HEK293 (cell line): ENCODE data around the gene ZFAND2B.

ENCODE experiments used
- CTCF ChIA-PET: fragments of 350-600 bp; formaldehyde crosslinking; extraction: SDS; loops from one replicate; lab custom pipeline; 2021; ENCODE audit warnings: antibody characterized with exemption; lab: Yijun Ruan, JAX
- POLR2A ChIA-PET: fragments of 300-600 bp; formaldehyde crosslinking; extraction: SDS; loops from one replicate; lab custom pipeline; 2020; ENCODE audit warnings: antibody characterized with exemption, inconsistent platforms; lab: Yijun Ruan, JAX
- H3K27ac ChIP-seq: fragments of 200-500 bp; sonication (Bioruptor generic); 2 replicates; pipeline ENCODE4 v1.5.1; 2014; ENCODE audit warnings: low read depth, low read length, control low read depth, inconsistent platforms; ENCODE audit errors: extremely low read depth
- H3K36me3 ChIP-seq, 2 experiments: fragments of 200-500 bp in 1 of 2; sonication (Bioruptor generic) in 1 of 2; 1 replicate in 1 of 2; 2 replicates in 1 of 2; pipeline ENCODE4 v1.5.1; 2014 to 2017; ENCODE audit warnings: inconsistent platforms in 2 of 2, low read length in 2 of 2; ENCODE audit not compliant: control insufficient read depth in 2 of 2, insufficient read depth in 1 of 2
- H3K4me1 ChIP-seq: fragments of 200-500 bp; sonication (Bioruptor generic); 2 replicates; pipeline ENCODE4 v1.5.1; 2014; ENCODE audit warnings: mild to moderate bottlenecking, low read length, inconsistent platforms; ENCODE audit not compliant: control insufficient read depth, insufficient read depth
- H3K4me3 ChIP-seq: 2 replicates; pipeline ENCODE4 v1.5.1; 2011; ENCODE audit warnings: low read depth, mild to moderate bottlenecking, control low read depth, low read length, moderate library complexity
- H3K9me3 ChIP-seq: fragments of 200-500 bp; sonication (Bioruptor generic); 2 replicates; pipeline ENCODE4 v1.5.1; 2014; ENCODE audit warnings: low read depth, low read length, inconsistent platforms; ENCODE audit not compliant: control insufficient read depth, insufficient read depth
- HOXC10 ChIP-seq: sonication (generic); formaldehyde crosslinking; IDR thresholded peaks from 2 replicates; pipeline ENCODE4 v1.8.1; 2023; ENCODE audit warnings: mild to moderate bottlenecking, missing genetic modification reagents
- REPIN1 ChIP-seq: fragments of 450-650 bp; formaldehyde crosslinking; IDR thresholded peaks from 2 replicates; pipeline ENCODE4 v1.5.1; 2017; ENCODE audit warnings: missing biosample characterization, missing genetic modification characterization, low read depth
- SCRT2 ChIP-seq: fragments of 450-650 bp; formaldehyde crosslinking; IDR thresholded peaks from 2 replicates; pipeline ENCODE4 v1.5.1; 2016; ENCODE audit warnings: missing biosample characterization, missing genetic modification characterization
- TCF7L2 ChIP-seq: IDR thresholded peaks from 2 replicates; pipeline ENCODE4 v1.6.1; 2011; ENCODE audit warnings: low read depth, mild to moderate bottlenecking, inconsistent platforms, low read length, moderate library complexity, borderline replicate concordance
- WT1 ChIP-seq: fragments of 450-650 bp; formaldehyde crosslinking; IDR thresholded peaks from 2 replicates; pipeline ENCODE4 v1.5.1; 2016; ENCODE audit warnings: missing biosample characterization, missing genetic modification characterization
- ZFP3 ChIP-seq: fragments of 450-650 bp; formaldehyde crosslinking; IDR thresholded peaks from 2 replicates; pipeline ENCODE4 v1.5.1; 2016; ENCODE audit warnings: low read depth, missing biosample characterization, missing genetic modification characterization
- ZFP37 ChIP-seq: fragments of 450-650 bp; formaldehyde crosslinking; IDR thresholded peaks from 2 replicates; pipeline ENCODE4 v1.5.1; 2016; ENCODE audit warnings: missing biosample characterization, missing genetic modification characterization
- ZNF112 ChIP-seq: fragments of 450-650 bp; formaldehyde crosslinking; IDR thresholded peaks from 2 replicates; pipeline ENCODE4 v1.5.0; 2017; ENCODE audit warnings: missing biosample characterization, missing genetic modification characterization
- ZNF184 ChIP-seq: fragments of 450-650 bp; IDR thresholded peaks from 2 replicates; pipeline ENCODE4 v1.5.1; 2018; ENCODE audit warnings: missing biosample characterization, mild to moderate bottlenecking, missing genetic modification characterization
- ZNF214 ChIP-seq: fragments of 450-650 bp; formaldehyde crosslinking; IDR thresholded peaks from 2 replicates; pipeline ENCODE4 v1.5.1; 2017; ENCODE audit warnings: missing biosample characterization, mild to moderate bottlenecking, missing genetic modification characterization, borderline replicate concordance
- ZNF24 ChIP-seq: fragments of 450-650 bp; formaldehyde crosslinking; IDR thresholded peaks from 2 replicates; pipeline ENCODE4 v1.5.1; 2016; ENCODE audit warnings: missing biosample characterization, missing genetic modification characterization
- ZNF274 ChIP-seq, 2 experiments: fragments of 200-500 bp in 1 of 2; fragments of 450-650 bp in 1 of 2; sonication (Bioruptor generic) in 1 of 2; formaldehyde crosslinking in 1 of 2; IDR thresholded peaks; 2 replicates each; pipeline versions ENCODE4 v1.5.1 to v1.6.1; 2014 to 2016; ENCODE audit warnings: borderline replicate concordance in 1 of 2, inconsistent platforms in 1 of 2, low read length in 1 of 2, missing biosample characterization in 1 of 2, missing genetic modification characterization in 1 of 2
- ZNF280C ChIP-seq: fragments of 450-650 bp; formaldehyde crosslinking; IDR thresholded peaks from 2 replicates; pipeline ENCODE4 v1.5.1; 2016; ENCODE audit warnings: missing biosample characterization, missing genetic modification characterization
- ZNF302 ChIP-seq: fragments of 450-650 bp; formaldehyde crosslinking; IDR thresholded peaks from 2 replicates; pipeline ENCODE4 v1.5.1; 2016; ENCODE audit warnings: missing biosample characterization, missing genetic modification characterization, low read depth
- ZNF37A ChIP-seq: fragments of 450-650 bp; IDR thresholded peaks from 2 replicates; pipeline ENCODE4 v1.5.1; 2018; ENCODE audit warnings: missing biosample characterization, missing genetic modification characterization
- ZNF433 ChIP-seq: fragments of 450-650 bp; formaldehyde crosslinking; IDR thresholded peaks from 2 replicates; pipeline ENCODE4 v1.5.1; 2016; ENCODE audit warnings: missing biosample characterization, missing genetic modification characterization, low read depth
- ZNF488 ChIP-seq: fragments of 450-650 bp; formaldehyde crosslinking; IDR thresholded peaks from 2 replicates; pipeline ENCODE4 v1.5.1; 2016; ENCODE audit warnings: missing biosample characterization, missing genetic modification characterization
- ZNF529 ChIP-seq: fragments of 450-650 bp; formaldehyde crosslinking; IDR thresholded peaks from 2 replicates; pipeline ENCODE4 v1.5.1; 2017; ENCODE audit warnings: missing genetic modification characterization, missing biosample characterization; ENCODE audit not compliant: insufficient replicate concordance
- ZNF548 ChIP-seq: fragments of 450-650 bp; formaldehyde crosslinking; IDR thresholded peaks from 2 replicates; pipeline ENCODE4 v1.5.1; 2016; ENCODE audit warnings: missing biosample characterization, missing genetic modification characterization
- ZNF561 ChIP-seq: fragments of 450-650 bp; IDR thresholded peaks from 2 replicates; pipeline ENCODE4 v1.5.1; 2018; ENCODE audit warnings: missing biosample characterization, missing genetic modification characterization, borderline replicate concordance
- ZNF580 ChIP-seq: fragments of 450-650 bp; formaldehyde crosslinking; IDR thresholded peaks from 2 replicates; pipeline ENCODE4 v1.5.1; 2016; ENCODE audit warnings: missing biosample characterization, missing genetic modification characterization
- ZNF629 ChIP-seq: fragments of 450-650 bp; formaldehyde crosslinking; IDR thresholded peaks from 2 replicates; pipeline ENCODE4 v1.5.1; 2017; ENCODE audit warnings: missing biosample characterization, missing genetic modification characterization
- ZNF658 ChIP-seq: fragments of 450-650 bp; formaldehyde crosslinking; IDR thresholded peaks from 2 replicates; pipeline ENCODE4; 2016; ENCODE audit warnings: missing biosample characterization, missing genetic modification characterization
- ZNF670 ChIP-seq: fragments of 450-650 bp; formaldehyde crosslinking; IDR thresholded peaks from 2 replicates; pipeline ENCODE4 v1.5.1; 2016; ENCODE audit warnings: missing biosample characterization, missing genetic modification characterization, low read depth
- ZNF791 ChIP-seq: fragments of 450-650 bp; formaldehyde crosslinking; IDR thresholded peaks from 2 replicates; pipeline ENCODE4 v1.5.1; 2016; ENCODE audit warnings: missing biosample characterization, missing genetic modification characterization
- ZNF843 ChIP-seq: fragments of 450-650 bp; formaldehyde crosslinking; IDR thresholded peaks from 2 replicates; pipeline ENCODE4 v1.5.1; 2016; ENCODE audit warnings: missing biosample characterization, missing genetic modification characterization
- ZXDB ChIP-seq: fragments of 450-650 bp; formaldehyde crosslinking; IDR thresholded peaks from 2 replicates; pipeline ENCODE4 v1.5.1; 2016; ENCODE audit warnings: missing biosample characterization, missing genetic modification characterization

The ZFAND2B gene

GRCh38 chr2:219215871-219216534, 9.4 kb downstream of the ZFAND2B start:
- H3K4me1 ChIP-seq, result no peaks in the 10 kb centered on the region
- ChIA-PET POLR2A (interaction anchor here (1.2 to 6.2 kb wide), 3 partner anchors 10 to 29 kb away, joined by 3 to 42 read pairs (median 5); partner anchors contain the start of genes ANKZF1, ATG9A, GLB1L and STK16), CTCF (interaction anchor here (0.6 to 2.5 kb wide), 5 partner anchors 11 to 308 kb away, joined by 3 to 13 read pairs (median 5); no protein-coding TSS in a partner anchor)
- no peaks in the 10 kb centered on the region for H3K9me3 ChIP-seq
- H3K27ac ChIP-seq, result no peak overlapping the region
- no peak overlapping the region for H3K4me3 ChIP-seq
- TF ChIP-seq ZNF274 (IDR thresholded peaks at IDR 0.05; ENCODE audit: low read length), result no peak
- no peak for TF ChIP-seq ZNF274 (tag by site-specific recombination; IDR thresholded peaks at IDR 0.05; ENCODE audit: borderline replicate concordance)
- TF ChIP-seq ZNF214, result no peak
- no peak for TF ChIP-seq ZNF112
- no peak for TF ChIP-seq REPIN1 (tag by site-specific recombination)
- TF ChIP-seq ZNF791 (tag by site-specific recombination), result no peak
- TF ChIP-seq ZNF24 (tag by site-specific recombination), result no peak
- no peak for TF ChIP-seq SCRT2 (tag by site-specific recombination)
- TF ChIP-seq ZNF529 (tag by site-specific recombination), result no peak
- TF ChIP-seq ZNF629 (tag by site-specific recombination), result no peak
- H3K36me3 ChIP-seq, result peaks cover 15 to 72% of the 10 kb centered on the region in 2 experiments; a peak in 2 of 3 replicates

- POLR2A ChIA-PET, result interaction anchor here (1.2 to 6.2 kb wide), 3 partner anchors 10 to 29 kb away, joined by 3 to 42 read pairs (median 5); partner anchors contain the start of genes ANKZF1, ATG9A, GLB1L and STK16
- Histone ChIP-seq H3K36me3 (peaks cover 10 to 73% of the 10 kb centered on the region in 2 experiments; a peak in 2 of 3 replicates), H3K4me1 (no peaks in the 10 kb centered on the region), H3K27ac (no peak overlapping the region), H3K9me3 (no peaks in the 10 kb centered on the region), H3K4me3 (no peak overlapping the region)
- TF ChIP-seq REPIN1 (tag by site-specific recombination) (no peak), HOXC10 (CRISPR knock-in tag) (no peak), ZNF580 (tag by site-specific recombination) (no peak), ZNF433 (tag by site-specific recombination) (no peak), ZNF488 (tag by site-specific recombination) (no peak), ZFP37 (no peak), ZNF843 (tag by site-specific recombination) (no peak), ZNF184 (no peak), ZNF280C (no peak), ZNF302 (tag by site-specific recombination) (no peak), ZNF548 (tag by site-specific recombination) (no peak), ZFP3 (tag by site-specific recombination) (no peak), WT1 (no peak), ZNF37A (tag by site-specific recombination) (no peak), ZNF561 (tag by site-specific recombination) (no peak), ZXDB (tag by site-specific recombination) (no peak), ZNF658 (tag by site-specific recombination) (no peak), ZNF670 (no peak), TCF7L2 (no peak)
- CTCF ChIA-PET, result interaction anchor here (0.6 to 2.5 kb wide), 6 partner anchors 10 to 309 kb away, joined by 3 to 13 read pairs (median 4); no protein-coding TSS in a partner anchor
Measured at GRCh38 chr2:219216535-219216915, 9.9 kb downstream of the ZFAND2B start.
